Measurements from ENCODE around the gene JMJD1C.
"Not testable (repeated sequence)": the region's sequence is repeated elsewhere in the genome, so short reads cannot be mapped to it uniquely, and the experiment has no call there.

JMJD1C gene

DNA sequence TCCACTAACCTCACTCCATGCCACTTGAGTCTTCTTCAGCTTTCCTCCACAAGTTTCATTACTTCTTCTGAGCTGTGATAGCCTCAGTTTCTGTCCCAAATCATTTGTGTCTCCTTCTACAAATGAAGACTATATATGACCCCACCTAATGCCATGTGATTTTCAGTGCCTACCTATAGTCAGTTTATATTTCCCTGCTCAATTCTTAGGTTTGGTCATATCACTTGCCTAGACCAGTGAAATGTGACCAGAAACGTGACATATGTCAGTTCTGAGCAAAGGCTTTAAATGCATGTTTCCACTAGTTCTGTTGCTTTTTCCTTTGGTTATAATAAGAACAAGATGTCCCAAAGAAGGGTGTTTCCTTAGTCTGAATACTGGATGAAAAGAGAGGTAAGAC, 30.8 kb upstream of the JMJD1C start:
- no peaks in the 10 kb centered on the region for H3K36me3 ChIP-seq (ENCODE audit: control insufficient read depth, insufficient read depth, low read length, severe bottlenecking)
- H3K9me3 ChIP-seq (ENCODE audit: control insufficient read depth, low read length), result no peaks in the 10 kb centered on the region
- H3K4me1 ChIP-seq (ENCODE audit: control insufficient read depth, insufficient read depth, low read length), result peaks cover 24% of the 10 kb centered on the region
- no peak for DNase-seq (ENCODE audit: low read depth)
- H3K27me3 ChIP-seq (replicated peaks; ENCODE audit: control insufficient read depth, insufficient read depth, low read length), result no peaks in the 10 kb centered on the region
- no peak overlapping the region for H3K4me3 ChIP-seq (ENCODE audit: low read length)
- H3K9ac ChIP-seq (ENCODE audit: low read length), result no peak overlapping the region

DNA sequence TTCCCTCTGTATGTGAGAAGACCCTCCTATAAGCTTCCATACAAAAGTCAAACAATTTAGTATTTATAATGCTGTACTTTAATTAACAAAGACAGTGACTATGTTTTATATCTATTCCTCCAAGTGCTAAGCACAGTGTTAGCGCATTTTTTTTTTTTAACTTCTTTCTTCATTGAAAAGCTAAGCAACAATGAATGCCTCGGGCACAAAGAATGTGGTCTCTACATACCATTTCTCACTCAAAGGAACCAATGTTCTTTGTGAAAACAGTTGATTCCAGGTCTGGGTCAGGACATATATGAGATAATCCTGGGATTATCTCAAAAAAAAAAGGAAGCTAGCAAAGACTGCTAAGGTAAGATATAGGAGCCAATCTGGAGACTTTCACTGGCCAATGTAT, 29.2 kb upstream of the JMJD1C start:
- no peaks in the 10 kb centered on the region for H3K9me3 ChIP-seq (ENCODE audit: control insufficient read depth, low read length)
- no peaks in the 10 kb centered on the region for H3K27me3 ChIP-seq (replicated peaks; ENCODE audit: control insufficient read depth, insufficient read depth, low read length)
- H3K4me3 ChIP-seq (ENCODE audit: low read length), result no peak overlapping the region
- H3K9ac ChIP-seq (ENCODE audit: low read length), result no peak overlapping the region
- no peaks in the 10 kb centered on the region for H3K36me3 ChIP-seq (ENCODE audit: control insufficient read depth, insufficient read depth, low read length, severe bottlenecking)
- H3K4me1 ChIP-seq (ENCODE audit: control insufficient read depth, insufficient read depth, low read length), result peaks cover 32% of the 10 kb centered on the region
- no peak for DNase-seq (ENCODE audit: low read depth)

- peaks cover 24% of the 10 kb centered on the region for H3K4me1 ChIP-seq (ENCODE audit: control insufficient read depth, insufficient read depth, low read length)
- H3K9ac ChIP-seq (ENCODE audit: low read length), result no peak overlapping the region
- no peak overlapping the region for H3K4me3 ChIP-seq (ENCODE audit: low read length)
- H3K27me3 ChIP-seq (replicated peaks; ENCODE audit: control insufficient read depth, insufficient read depth, low read length), result no peaks in the 10 kb centered on the region
- DNase-seq (ENCODE audit: low read depth), result no peak
- no peaks in the 10 kb centered on the region for H3K36me3 ChIP-seq (ENCODE audit: control insufficient read depth, insufficient read depth, low read length, severe bottlenecking)
- no peaks in the 10 kb centered on the region for H3K9me3 ChIP-seq (ENCODE audit: control insufficient read depth, low read length)
Observed at GRCh38 chr10:63493004-63493403, 27.2 kb upstream of the JMJD1C start.

DNA sequence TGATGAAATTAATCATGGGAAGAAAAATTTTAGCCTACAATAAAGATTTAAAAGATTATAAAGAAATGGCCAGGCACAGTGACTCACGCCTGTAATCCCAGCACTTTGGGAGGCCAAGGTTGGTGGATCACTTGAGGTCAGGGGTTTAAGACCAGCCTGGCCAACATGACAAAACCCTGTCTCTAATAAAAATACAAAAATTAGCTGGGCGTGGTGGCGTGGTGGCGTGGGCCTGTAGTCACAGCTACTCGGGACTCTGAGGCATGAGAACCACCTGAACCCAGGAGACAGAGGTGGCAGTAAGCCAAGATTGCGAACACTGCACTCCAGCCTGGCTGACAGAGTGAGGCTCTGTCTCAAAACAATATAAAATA, 26.5 kb upstream of the JMJD1C start:
- not testable (repeated sequence) for DNase-seq (ENCODE audit: low read depth); H3K9me3 ChIP-seq (ENCODE audit: control insufficient read depth, low read length); H3K36me3 ChIP-seq (ENCODE audit: control insufficient read depth, insufficient read depth, low read length, severe bottlenecking); H3K27me3 ChIP-seq (replicated peaks; ENCODE audit: control insufficient read depth, insufficient read depth, low read length)
- H3K9ac ChIP-seq (ENCODE audit: low read length), result peak overlapping the region; percentile 82
- H3K4me3 ChIP-seq (ENCODE audit: low read length), result peak overlapping the region; percentile 77
- H3K4me1 ChIP-seq (ENCODE audit: control insufficient read depth, insufficient read depth, low read length), result peaks cover 19% of the 10 kb centered on the region

GRCh38 chr10:63491588-63492316, 26.0 kb upstream of the JMJD1C start:
- Histone ChIP-seq H3K36me3 (ENCODE audit: control insufficient read depth, insufficient read depth, low read length, severe bottlenecking) (no peaks in the 10 kb centered on the region), H3K4me1 (ENCODE audit: control insufficient read depth, insufficient read depth, low read length) (peaks cover 19% of the 10 kb centered on the region), H3K4me3 (ENCODE audit: low read length) (peak overlapping the region; percentile 77), H3K27me3 (replicated peaks; ENCODE audit: control insufficient read depth, insufficient read depth, low read length) (no peaks in the 10 kb centered on the region), H3K9ac (ENCODE audit: low read length) (peak overlapping the region; percentile 82), H3K9me3 (ENCODE audit: control insufficient read depth, low read length) (no peaks in the 10 kb centered on the region)
- DNase-seq (ENCODE audit: low read depth), result peak; percentile 93

- Histone ChIP-seq H3K9me3 (ENCODE audit: control insufficient read depth, low read length) (no peaks in the 10 kb centered on the region), H3K4me3 (ENCODE audit: low read length) (no peak overlapping the region), H3K36me3 (ENCODE audit: control insufficient read depth, insufficient read depth, low read length, severe bottlenecking) (no peaks in the 10 kb centered on the region), H3K27me3 (replicated peaks; ENCODE audit: control insufficient read depth, insufficient read depth, low read length) (no peaks in the 10 kb centered on the region), H3K4me1 (ENCODE audit: control insufficient read depth, insufficient read depth, low read length) (peaks cover 19% of the 10 kb centered on the region), H3K9ac (ENCODE audit: low read length) (no peak overlapping the region)
- DNase-seq (ENCODE audit: low read depth), result no peak
Observed at GRCh38 chr10:63489838-63490237, 24.1 kb upstream of the JMJD1C start.

GRCh38 chr10:63487990-63488389, 22.2 kb upstream of the JMJD1C start:
- Histone ChIP-seq H3K9me3 (ENCODE audit: control insufficient read depth, low read length) (no peaks in the 10 kb centered on the region), H3K36me3 (ENCODE audit: control insufficient read depth, insufficient read depth, low read length, severe bottlenecking) (no peaks in the 10 kb centered on the region), H3K27me3 (replicated peaks; ENCODE audit: control insufficient read depth, insufficient read depth, low read length) (no peaks in the 10 kb centered on the region), H3K9ac (ENCODE audit: low read length) (no peak overlapping the region), H3K4me3 (ENCODE audit: low read length) (no peak overlapping the region), H3K4me1 (ENCODE audit: control insufficient read depth, insufficient read depth, low read length) (peaks cover 19% of the 10 kb centered on the region)
- DNase-seq (ENCODE audit: low read depth), result no peak

GRCh38 chr10:63483983-63484382, 18.2 kb upstream of the JMJD1C start:
- no peak for DNase-seq (ENCODE audit: low read depth)
- Histone ChIP-seq H3K27me3 (replicated peaks; ENCODE audit: control insufficient read depth, insufficient read depth, low read length) (no peaks in the 10 kb centered on the region), H3K4me3 (ENCODE audit: low read length) (no peak overlapping the region), H3K36me3 (ENCODE audit: control insufficient read depth, insufficient read depth, low read length, severe bottlenecking) (no peaks in the 10 kb centered on the region), H3K9me3 (ENCODE audit: control insufficient read depth, low read length) (no peaks in the 10 kb centered on the region), H3K4me1 (ENCODE audit: control insufficient read depth, insufficient read depth, low read length) (no peaks in the 10 kb centered on the region), H3K9ac (ENCODE audit: low read length) (no peak overlapping the region)

DNA sequence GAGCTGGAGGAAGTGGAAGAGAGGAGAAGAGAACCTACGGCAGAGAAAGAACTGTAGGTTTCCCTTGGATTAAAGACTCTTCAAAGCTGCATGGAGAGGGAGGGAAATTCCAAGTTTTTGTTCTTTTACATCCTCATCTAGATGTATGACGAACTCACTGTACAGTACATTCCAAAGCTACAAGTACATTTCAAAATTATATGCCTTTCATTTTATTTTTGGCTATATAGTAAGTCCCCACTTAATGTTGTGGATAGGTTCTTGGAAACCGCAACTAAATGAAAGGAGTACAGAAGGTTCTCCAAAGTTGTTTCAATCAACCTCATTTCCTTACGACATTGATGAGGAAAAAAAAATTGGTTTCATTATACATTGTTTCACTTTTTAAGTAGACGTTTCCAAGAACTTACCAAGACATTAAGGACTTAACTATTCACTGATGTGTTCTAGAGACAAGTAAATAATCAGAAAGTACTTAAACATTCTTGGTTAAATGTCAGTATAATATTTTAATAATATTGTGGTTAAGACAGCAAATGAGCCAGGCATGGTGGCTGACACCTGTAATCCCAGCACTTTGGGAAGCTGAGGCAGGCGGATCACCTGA, 16.1 kb upstream of the JMJD1C start:
- DNase-seq (ENCODE audit: low read depth), result no peak
- Histone ChIP-seq H3K9me3 (ENCODE audit: control insufficient read depth, low read length) (no peaks in the 10 kb centered on the region), H3K9ac (ENCODE audit: low read length) (no peak overlapping the region), H3K4me1 (ENCODE audit: control insufficient read depth, insufficient read depth, low read length) (no peaks in the 10 kb centered on the region), H3K36me3 (ENCODE audit: control insufficient read depth, insufficient read depth, low read length, severe bottlenecking) (no peaks in the 10 kb centered on the region), H3K27me3 (replicated peaks; ENCODE audit: control insufficient read depth, insufficient read depth, low read length) (no peaks in the 10 kb centered on the region), H3K4me3 (ENCODE audit: low read length) (no peak overlapping the region)

DNA sequence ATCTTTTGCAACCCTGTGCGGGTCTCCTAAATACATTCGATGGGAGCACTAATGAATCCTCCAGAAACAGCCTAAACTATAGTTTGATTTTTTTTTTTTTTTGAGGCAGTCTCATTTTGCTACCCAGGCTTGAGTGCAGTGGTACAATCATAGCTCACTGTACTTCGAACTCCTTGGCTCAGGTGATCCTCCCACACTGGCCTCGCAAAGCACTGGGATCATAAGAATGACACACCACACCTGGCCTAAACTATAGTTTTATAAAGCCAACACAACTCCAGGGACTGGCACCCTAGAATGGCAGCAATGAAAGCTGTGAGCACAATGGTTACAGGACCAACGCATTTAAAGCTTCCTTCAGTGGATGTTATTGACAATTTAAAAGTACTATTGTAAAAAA, 14.5 kb upstream of the JMJD1C start:
- no peak overlapping the region for H3K4me3 ChIP-seq (ENCODE audit: low read length)
- H3K9ac ChIP-seq (ENCODE audit: low read length), result no peak overlapping the region
- H3K36me3 ChIP-seq (ENCODE audit: control insufficient read depth, insufficient read depth, low read length, severe bottlenecking), result no peaks in the 10 kb centered on the region
- no peaks in the 10 kb centered on the region for H3K9me3 ChIP-seq (ENCODE audit: control insufficient read depth, low read length)
- H3K4me1 ChIP-seq (ENCODE audit: control insufficient read depth, insufficient read depth, low read length), result no peaks in the 10 kb centered on the region
- no peaks in the 10 kb centered on the region for H3K27me3 ChIP-seq (replicated peaks; ENCODE audit: control insufficient read depth, insufficient read depth, low read length)
- no peak for DNase-seq (ENCODE audit: low read depth)

GRCh38 chr10:63478564-63478963, 12.8 kb upstream of the JMJD1C start:
- Histone ChIP-seq H3K9me3 (ENCODE audit: control insufficient read depth, low read length) (no peaks in the 10 kb centered on the region), H3K36me3 (ENCODE audit: control insufficient read depth, insufficient read depth, low read length, severe bottlenecking) (no peaks in the 10 kb centered on the region), H3K4me3 (ENCODE audit: low read length) (no peak overlapping the region), H3K9ac (ENCODE audit: low read length) (no peak overlapping the region), H3K4me1 (ENCODE audit: control insufficient read depth, insufficient read depth, low read length) (no peaks in the 10 kb centered on the region), H3K27me3 (replicated peaks; ENCODE audit: control insufficient read depth, insufficient read depth, low read length) (no peaks in the 10 kb centered on the region)
- DNase-seq (ENCODE audit: low read depth), result no peak

- DNase-seq (ENCODE audit: low read depth), result no peak
- no peaks in the 10 kb centered on the region for H3K9me3 ChIP-seq (ENCODE audit: control insufficient read depth, low read length)
- H3K27me3 ChIP-seq (replicated peaks; ENCODE audit: control insufficient read depth, insufficient read depth, low read length), result no peaks in the 10 kb centered on the region
- H3K36me3 ChIP-seq (ENCODE audit: control insufficient read depth, insufficient read depth, low read length, severe bottlenecking), result no peaks in the 10 kb centered on the region
- no peaks in the 10 kb centered on the region for H3K4me1 ChIP-seq (ENCODE audit: control insufficient read depth, insufficient read depth, low read length)
- no peak overlapping the region for H3K4me3 ChIP-seq (ENCODE audit: low read length)
- no peak overlapping the region for H3K9ac ChIP-seq (ENCODE audit: low read length)
Observed at GRCh38 chr10:63477927-63478326, 12.2 kb upstream of the JMJD1C start.

All from adipocyte (in vitro differentiated cells).